ENCODE measurements around the gene SLC6A1. TPM values are rescaled to one million over a fixed set of nuclear protein-coding genes. Genes with fewer than 3 reads are reported as not detected.
A peak's percentile ranks its signal among the peaks of the same experiment; 100 is the strongest.

SLC6A1 gene
- total RNA-seq, 1 experiment from 2014 or later, result not detected

DNA sequence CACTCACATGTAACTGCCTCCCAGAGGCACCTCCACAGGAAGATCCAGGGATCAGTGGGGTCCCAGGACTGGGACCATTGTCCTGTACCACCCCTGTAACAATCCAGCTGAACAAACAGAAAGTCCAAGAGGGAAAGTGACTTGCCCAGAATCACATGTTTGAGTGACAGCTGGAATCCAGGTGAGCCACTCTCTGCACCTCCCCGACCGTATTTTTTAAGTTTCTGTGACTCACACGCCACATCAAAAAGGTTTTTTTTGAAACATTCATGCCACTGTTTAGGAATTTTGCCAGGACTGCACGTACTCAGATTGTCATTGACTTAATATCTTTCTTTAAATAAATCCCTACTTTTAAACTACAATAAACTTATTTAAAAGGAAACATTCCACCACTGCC, 9.8 kb upstream of the SLC6A1 start (continued):
- TF ChIP-seq, protein P1, sequence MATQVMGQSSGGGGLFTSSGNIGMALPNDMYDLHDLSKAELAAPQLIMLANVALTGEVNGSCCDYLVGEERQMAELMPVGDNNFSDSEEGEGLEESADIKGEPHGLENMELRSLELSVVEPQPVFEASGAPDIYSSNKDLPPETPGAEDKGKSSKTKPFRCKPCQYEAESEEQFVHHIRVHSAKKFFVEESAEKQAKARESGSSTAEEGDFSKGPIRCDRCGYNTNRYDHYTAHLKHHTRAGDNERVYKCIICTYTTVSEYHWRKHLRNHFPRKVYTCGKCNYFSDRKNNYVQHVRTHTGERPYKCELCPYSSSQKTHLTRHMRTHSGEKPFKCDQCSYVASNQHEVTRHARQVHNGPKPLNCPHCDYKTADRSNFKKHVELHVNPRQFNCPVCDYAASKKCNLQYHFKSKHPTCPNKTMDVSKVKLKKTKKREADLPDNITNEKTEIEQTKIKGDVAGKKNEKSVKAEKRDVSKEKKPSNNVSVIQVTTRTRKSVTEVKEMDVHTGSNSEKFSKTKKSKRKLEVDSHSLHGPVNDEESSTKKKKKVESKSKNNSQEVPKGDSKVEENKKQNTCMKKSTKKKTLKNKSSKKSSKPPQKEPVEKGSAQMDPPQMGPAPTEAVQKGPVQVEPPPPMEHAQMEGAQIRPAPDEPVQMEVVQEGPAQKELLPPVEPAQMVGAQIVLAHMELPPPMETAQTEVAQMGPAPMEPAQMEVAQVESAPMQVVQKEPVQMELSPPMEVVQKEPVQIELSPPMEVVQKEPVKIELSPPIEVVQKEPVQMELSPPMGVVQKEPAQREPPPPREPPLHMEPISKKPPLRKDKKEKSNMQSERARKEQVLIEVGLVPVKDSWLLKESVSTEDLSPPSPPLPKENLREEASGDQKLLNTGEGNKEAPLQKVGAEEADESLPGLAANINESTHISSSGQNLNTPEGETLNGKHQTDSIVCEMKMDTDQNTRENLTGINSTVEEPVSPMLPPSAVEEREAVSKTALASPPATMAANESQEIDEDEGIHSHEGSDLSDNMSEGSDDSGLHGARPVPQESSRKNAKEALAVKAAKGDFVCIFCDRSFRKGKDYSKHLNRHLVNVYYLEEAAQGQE (IDR thresholded peaks at IDR 0.05; ENCODE audit: low read depth), result no peak
- no peak for TF ChIP-seq YY1 (IDR thresholded peaks at IDR 0.05; ENCODE audit: extremely low read depth, insufficient replicate concordance, low read depth, low read length)
- peak; percentile 46; the same call in 1 of the 2 replicates for TF ChIP-seq CEBPB (IDR thresholded peaks at IDR 0.05; ENCODE audit: low read depth)
- TF ChIP-seq EZH2phosphoT487 (IDR thresholded peaks at IDR 0.05; ENCODE audit: borderline replicate concordance), result no peak
- TF ChIP-seq SIN3A (IDR thresholded peaks at IDR 0.05; ENCODE audit: low read depth), result peak; percentile 68
- no peak for TF ChIP-seq CBX3 (IDR thresholded peaks at IDR 0.05; ENCODE audit: low read depth)

GRCh38 chr3:10983219-10983916, 9.2 kb upstream of the SLC6A1 start:
- peaks cover 59% of the 10 kb centered on the region for H3K27me3 ChIP-seq (ENCODE audit: insufficient read depth, low read length)
- H3K79me2 ChIP-seq (ENCODE audit: insufficient read depth, low read length), result no peaks in the 10 kb centered on the region
- no peaks in the 10 kb centered on the region for H3K9me2 ChIP-seq (ENCODE audit: insufficient read depth)
- H3K27ac ChIP-seq (ENCODE audit: low read depth, low read length), result no peak overlapping the region
- H3K4me2 ChIP-seq (ENCODE audit: low read length), result peak overlapping the region; percentile 52
- no peaks in the 10 kb centered on the region for H3K36me3 ChIP-seq (ENCODE audit: control insufficient read depth in 1 of 2, insufficient read depth in 2 of 2, low read length in 2 of 2)
- intact Hi-C loops (cut with micrococcal nuclease), result loop anchor here (2.0 kb wide), 1 partner anchor 33 kb away; no protein-coding TSS in a partner anchor
- TF ChIP-seq, protein P1 (IDR thresholded peaks at IDR 0.05; ENCODE audit: low read depth), result no peak
- TF ChIP-seq POLR2A (IDR thresholded peaks at IDR 0.05; ENCODE audit: borderline replicate concordance, extremely low read depth, insufficient read depth, insufficient read length), result no peak
- TF ChIP-seq CTCF (IDR thresholded peaks at IDR 0.05 in 2 of 3, conservative IDR thresholded peaks at IDR 0.05 in 1 of 3; ENCODE audit: borderline replicate concordance in 1 of 3, insufficient read depth in 1 of 3, low read depth in 2 of 3, low read length in 2 of 3), result peak; percentile 64 to 88 (median 85); a peak in 5 of 6 replicates
- TF ChIP-seq RAD21 (IDR thresholded peaks at IDR 0.05; ENCODE audit: low read depth), result peak; percentile 42; the same call in 1 of the 2 replicates
- peak; percentile 44 for TF ChIP-seq YY1 (IDR thresholded peaks at IDR 0.05; ENCODE audit: extremely low read depth, insufficient replicate concordance, low read depth, low read length)
- TF ChIP-seq, protein P2, sequence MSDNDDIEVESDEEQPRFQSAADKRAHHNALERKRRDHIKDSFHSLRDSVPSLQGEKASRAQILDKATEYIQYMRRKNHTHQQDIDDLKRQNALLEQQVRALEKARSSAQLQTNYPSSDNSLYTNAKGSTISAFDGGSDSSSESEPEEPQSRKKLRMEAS (IDR thresholded peaks at IDR 0.05), result peak; percentile 36; the same call in 1 of the 2 replicates
- TF ChIP-seq, protein P3, sequence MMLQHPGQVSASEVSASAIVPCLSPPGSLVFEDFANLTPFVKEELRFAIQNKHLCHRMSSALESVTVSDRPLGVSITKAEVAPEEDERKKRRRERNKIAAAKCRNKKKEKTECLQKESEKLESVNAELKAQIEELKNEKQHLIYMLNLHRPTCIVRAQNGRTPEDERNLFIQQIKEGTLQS (IDR thresholded peaks at IDR 0.05), result no peak
- peaks cover 6 to 13% of the 10 kb centered on the region in 2 experiments for H3K4me1 ChIP-seq (ENCODE audit: control insufficient read depth in 1 of 2, insufficient read depth in 2 of 2, low read length in 2 of 2)
- peak overlapping the region; percentile 81 for H2AFZ ChIP-seq (ENCODE audit: low read depth, low read length, poor library complexity, severe bottlenecking)
- ATAC-seq (peak; percentile 93), DNase-seq (ENCODE audit: low read depth, low spot score) (peak; percentile 50)
- ChIA-PET RAD21 (ENCODE audit: low non-redundant PET in 1 of 2, low total read pairs in 2 of 2, uncharacterized antibody in 2 of 2, unreplicated experiment in 2 of 2) (interaction anchor here in 1 of 2 experiments (0.6 kb wide), 1 partner anchor 1827 kb away, joined by 3 read pairs; no protein-coding TSS in a partner anchor), CTCF (interaction anchor here (0.8 to 1.9 kb wide), 4 partner anchors 14 to 352 kb away, joined by 3 to 7 read pairs (median 4); no protein-coding TSS in a partner anchor), POLR2A (no interaction called here)
- H3K9me3 ChIP-seq (ENCODE audit: control insufficient read depth in 1 of 2, insufficient read depth in 1 of 2, low read depth in 1 of 2, low read length in 2 of 2), result no peaks in the 10 kb centered on the region
- no peak overlapping the region for H3K4me3 ChIP-seq (replicated peaks in 1 of 2; ENCODE audit: low read depth in 1 of 2, low read length in 2 of 2)
- no TSS peak for BruUV-seq (replicated peaks)
- H3K9ac ChIP-seq (ENCODE audit: low read length), result no peak overlapping the region
- no peaks in the 10 kb centered on the region for H4K20me1 ChIP-seq (ENCODE audit: insufficient read depth)

All from HCT116 (cell line).